PC-3 (cell line): ENCODE measurements around the gene BDKRB1. TPM values are rescaled to one million over a fixed set of nuclear protein-coding genes. Genes with fewer than 3 reads are reported as not detected.

Experiments
- ATAC-seq: fragments of 200-7000 bp; cut with Tn5 transposase; 2 replicates; pipeline ENCODE4 v1.9.1; 2020; ENCODE audit warnings: mild to moderate bottlenecking, moderate library complexity
- BruUV-seq: library from RNA; stranded (reverse); fragments of 400-500 nt; replicated peaks from 2 replicates; lab custom pipeline; 2021; lab: Mats Ljungman, UMichigan
- CTCF ChIA-PET: fragments of 300-600 bp; sonication (Branson Sonifier 250); formaldehyde crosslinking; loops from one replicate; lab custom pipeline; 2022; ENCODE audit warnings: antibody characterized with exemption; lab: Charles Lee
- POLR2A ChIA-PET: fragments of 300-600 bp; sonication (Branson Sonifier 250); formaldehyde crosslinking; loops from one replicate; lab custom pipeline; 2022; ENCODE audit warnings: antibody characterized with exemption; ENCODE audit not compliant: unreplicated experiment; lab: Charles Lee
- DNase-seq: peaks from one replicate; pipeline ENCODE4 v3.0.0-alpha.2; 2015
- H2AFZ ChIP-seq: fragments of 300-600 bp; sonication (generic); 2 replicates; pipeline ENCODE4 v1.6.0; 2016; ENCODE audit warnings: antibody characterized with exemption, low read length
- H3F3A ChIP-seq: fragments of 300-600 bp; sonication (generic); one replicate; pipeline ENCODE4 v1.6.0; 2017; ENCODE audit warnings: antibody characterized with exemption, low read length, control low read depth, mild to moderate bottlenecking; ENCODE audit not compliant: unreplicated experiment
- H3K27ac ChIP-seq: fragments of 300-600 bp; sonication (generic); 2 replicates; pipeline ENCODE4 v1.5.1; 2016; ENCODE audit warnings: mild to moderate bottlenecking, low read length
- H3K27me3 ChIP-seq: fragments of 300-600 bp; sonication (generic); 2 replicates; pipeline ENCODE4 v1.6.1; 2016; ENCODE audit warnings: low read length, mixed read lengths
- H3K36me3 ChIP-seq: fragments of 300-600 bp; sonication (generic); 2 replicates; pipeline ENCODE4 v1.6.1; 2016; ENCODE audit warnings: low read depth, mixed run types, low read length, mixed read lengths
- H3K4me1 ChIP-seq: fragments of 300-600 bp; sonication (generic); 2 replicates; pipeline ENCODE4 v1.5.1; 2016; ENCODE audit warnings: low read length; ENCODE audit not compliant: insufficient read depth
- H3K4me2 ChIP-seq: fragments of 300-600 bp; sonication (generic); 2 replicates; pipeline ENCODE4 v1.6.0; 2016; ENCODE audit warnings: low read length
- H3K4me3 ChIP-seq: fragments of 300-600 bp; sonication (generic); 2 replicates; pipeline ENCODE4 v1.5.1; 2016; ENCODE audit warnings: mild to moderate bottlenecking, low read length, mixed read lengths
- H3K79me2 ChIP-seq: fragments of 300-600 bp; sonication (generic); 2 replicates; pipeline ENCODE4 v1.6.1; 2017; ENCODE audit warnings: low read length, mixed read lengths
- H3K9ac ChIP-seq: fragments of 300-600 bp; sonication (generic); 2 replicates; pipeline ENCODE4 v1.6.0; 2016; ENCODE audit warnings: mild to moderate bottlenecking, low read length
- H3K9me2 ChIP-seq: fragments of 300-600 bp; sonication (generic); replicated peaks from 2 replicates; pipeline ENCODE4 v1.6.1; 2016; ENCODE audit warnings: mixed run types, low read length, mixed read lengths
- H3K9me3 ChIP-seq: fragments of 300-600 bp; sonication (generic); 2 replicates; pipeline ENCODE4 v1.6.1; 2016; ENCODE audit warnings: low read length, mixed read lengths
- H4K20me1 ChIP-seq: fragments of 300-600 bp; sonication (generic); 2 replicates; pipeline ENCODE4 v1.6.1; 2016; ENCODE audit warnings: low read length, mixed read lengths
- EZH2 ChIP-seq: fragments of 300-600 bp; sonication (generic); IDR thresholded peaks from one replicate; pipeline ENCODE4 v1.6.1; 2017; ENCODE audit warnings: antibody characterized with exemption, mild to moderate bottlenecking, low read length; ENCODE audit not compliant: unreplicated experiment
- EZH2phosphoT487 ChIP-seq: fragments of 300-600 bp; sonication (generic); IDR thresholded peaks from 2 replicates; pipeline ENCODE4 v1.6.1; 2018; ENCODE audit warnings: mild to moderate bottlenecking, antibody characterized with exemption, low read length, borderline replicate concordance
- intact Hi-C: fragments of 100-400 bp; cut with micrococcal nuclease; formaldehyde crosslinking; loops from 2 replicates; pipeline ENCODE4 v1.9.0; 2023
- total RNA-seq: library from RNA; depleted of rRNA; stranded (reverse); fragments of >200 nt; gene quantifications from 2 replicates; pipeline ENCODE4 v1.2.3, GENCODE V29; 2014
- TF ChIP-seq, protein P1 (sequence below): fragments of 300-600 bp; sonication (generic); conservative IDR thresholded peaks from 2 replicates; pipeline ENCODE4 v1.5.1; 2017; ENCODE audit warnings: antibody characterized with exemption, low read depth, mild to moderate bottlenecking, low read length

BDKRB1 gene
- total RNA-seq, 1 experiment from 2014 or later, result 0.69 TPM

- CTCF ChIA-PET, result no interaction called here
- H3K36me3 ChIP-seq, result no peaks in the 10 kb centered on the region
- POLR2A ChIA-PET, result no interaction called here
Measured at GRCh38 chr14:96237641-96238040, 18.4 kb upstream of the BDKRB1 start.

DNA sequence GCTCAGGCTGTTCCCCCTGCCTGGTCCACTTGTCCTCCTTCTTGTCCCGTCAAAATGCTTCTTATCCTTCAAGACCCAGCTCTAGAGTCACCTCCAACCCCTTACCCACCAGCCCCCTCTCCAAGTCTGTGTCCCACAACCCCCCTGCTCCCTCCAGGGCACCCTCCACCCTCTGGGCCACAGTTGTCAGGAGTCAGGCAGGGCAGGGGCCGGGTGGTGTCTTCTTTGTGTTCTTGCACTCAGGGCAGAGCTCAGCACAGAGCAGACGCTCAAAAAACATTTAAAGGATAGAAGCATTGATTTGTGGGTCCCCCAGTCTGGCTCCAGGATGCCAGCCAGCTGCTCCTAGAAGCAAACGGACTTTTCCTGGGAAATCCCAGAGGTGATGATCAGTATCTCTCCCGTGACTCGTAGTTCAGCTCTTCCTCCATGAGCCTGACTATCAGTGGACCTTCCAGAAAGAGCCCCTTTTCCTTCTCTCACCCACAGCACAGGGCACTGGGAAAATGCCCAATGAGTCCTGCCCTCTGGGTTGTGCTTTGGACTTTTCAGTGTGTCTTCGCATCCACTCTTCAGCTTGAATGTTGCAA lies 17.2 kb upstream of the BDKRB1 start:
- Histone ChIP-seq H3K27ac (no peak overlapping the region), H3K4me1 (no peaks in the 10 kb centered on the region), H3K36me3 (no peaks in the 10 kb centered on the region), H3K4me3 (no peak overlapping the region), H3K79me2 (no peaks in the 10 kb centered on the region), H2AFZ (no peak overlapping the region), H3K27me3 (peaks cover 28% of the 10 kb centered on the region), H3K4me2 (no peak overlapping the region), H3F3A (no peaks in the 10 kb centered on the region), H3K9ac (no peak overlapping the region), H3K9me2 (no peaks in the 10 kb centered on the region), H3K9me3 (no peaks in the 10 kb centered on the region), H4K20me1 (no peaks in the 10 kb centered on the region)
- DNase-seq (no peak), ATAC-seq (no peak)
- intact Hi-C loops, result no loop called here
- ChIA-PET CTCF (no interaction called here), POLR2A (no interaction called here)
- TF ChIP-seq EZH2 (no peak), EZH2phosphoT487 (no peak)
- TF ChIP-seq, protein P1, sequence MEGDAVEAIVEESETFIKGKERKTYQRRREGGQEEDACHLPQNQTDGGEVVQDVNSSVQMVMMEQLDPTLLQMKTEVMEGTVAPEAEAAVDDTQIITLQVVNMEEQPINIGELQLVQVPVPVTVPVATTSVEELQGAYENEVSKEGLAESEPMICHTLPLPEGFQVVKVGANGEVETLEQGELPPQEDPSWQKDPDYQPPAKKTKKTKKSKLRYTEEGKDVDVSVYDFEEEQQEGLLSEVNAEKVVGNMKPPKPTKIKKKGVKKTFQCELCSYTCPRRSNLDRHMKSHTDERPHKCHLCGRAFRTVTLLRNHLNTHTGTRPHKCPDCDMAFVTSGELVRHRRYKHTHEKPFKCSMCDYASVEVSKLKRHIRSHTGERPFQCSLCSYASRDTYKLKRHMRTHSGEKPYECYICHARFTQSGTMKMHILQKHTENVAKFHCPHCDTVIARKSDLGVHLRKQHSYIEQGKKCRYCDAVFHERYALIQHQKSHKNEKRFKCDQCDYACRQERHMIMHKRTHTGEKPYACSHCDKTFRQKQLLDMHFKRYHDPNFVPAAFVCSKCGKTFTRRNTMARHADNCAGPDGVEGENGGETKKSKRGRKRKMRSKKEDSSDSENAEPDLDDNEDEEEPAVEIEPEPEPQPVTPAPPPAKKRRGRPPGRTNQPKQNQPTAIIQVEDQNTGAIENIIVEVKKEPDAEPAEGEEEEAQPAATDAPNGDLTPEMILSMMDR, result no peak
- no TSS peak for BruUV-seq

More at GRCh38 chr14:96237641-96238040, 18.4 kb upstream of the BDKRB1 start:
- Histone ChIP-seq H3K9me2 (no peaks in the 10 kb centered on the region), H3K27me3 (peaks cover 39% of the 10 kb centered on the region), H3K4me3 (no peak overlapping the region), H3K79me2 (no peaks in the 10 kb centered on the region), H3K4me1 (no peaks in the 10 kb centered on the region), H3K4me2 (no peak overlapping the region), H3F3A (no peaks in the 10 kb centered on the region), H3K27ac (no peak overlapping the region), H3K9ac (no peak overlapping the region), H3K9me3 (no peaks in the 10 kb centered on the region), H2AFZ (no peak overlapping the region), H4K20me1 (no peaks in the 10 kb centered on the region)
- DNase-seq (no peak), ATAC-seq (no peak)
- no TSS peak for BruUV-seq
- intact Hi-C loops, result no loop called here
- TF ChIP-seq, protein P1, result no peak
- TF ChIP-seq EZH2 (no peak), EZH2phosphoT487 (no peak)

DNA sequence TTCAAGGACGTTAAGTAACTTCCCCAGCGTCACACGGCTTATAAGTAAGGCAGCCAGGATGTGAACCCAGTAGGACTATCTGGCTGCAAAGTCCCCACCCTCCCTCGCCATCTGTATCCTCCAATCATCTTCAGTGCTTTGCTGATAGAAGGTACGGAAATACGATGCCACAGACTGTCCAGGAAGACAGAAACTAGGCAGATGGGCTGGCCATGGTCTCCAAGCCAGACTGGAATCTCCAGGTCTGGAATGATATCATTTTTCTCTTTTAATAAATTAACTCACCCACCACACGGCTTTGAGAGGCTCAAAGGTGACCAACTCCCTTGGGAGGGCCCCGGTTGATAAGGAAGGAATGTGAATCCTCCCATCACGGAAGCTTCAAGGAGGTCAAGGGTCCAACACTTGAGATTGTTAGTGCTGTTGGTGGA lies 16.3 kb upstream of the BDKRB1 start:
- ChIA-PET POLR2A (no interaction called here), CTCF (no interaction called here)
- no TSS peak for BruUV-seq
- intact Hi-C loops, result no loop called here
- TF ChIP-seq EZH2, result no peak
- TF ChIP-seq, protein P1, result no peak
- no peak for TF ChIP-seq EZH2phosphoT487
- Histone ChIP-seq H3K4me2 (no peak overlapping the region), H3K9ac (no peak overlapping the region), H3F3A (no peaks in the 10 kb centered on the region), H3K36me3 (no peaks in the 10 kb centered on the region), H3K9me2 (no peaks in the 10 kb centered on the region), H4K20me1 (no peaks in the 10 kb centered on the region), H3K4me3 (no peak overlapping the region), H3K9me3 (no peaks in the 10 kb centered on the region), H2AFZ (no peak overlapping the region), H3K4me1 (no peaks in the 10 kb centered on the region), H3K27me3 (peaks cover 18% of the 10 kb centered on the region), H3K27ac (no peak overlapping the region), H3K79me2 (no peaks in the 10 kb centered on the region)
- no peak for ATAC-seq
- no peak for DNase-seq
